ENCODE data around the gene TUBB2B.

The TUBB2B gene

GRCh38 chr6:3227363-3228045 is at the start of gene TUBB2B:
Gene TUBB2B, minus strand, starts transcription at chr6:3227653. Its CDS starts 110 bp downstream, at chr6:3227543.
- DNase-seq = no peak

GRCh38 chr6:3277251-3277650 is 49.8 kb upstream of the TUBB2B start:
- no peak for DNase-seq

GRCh38 chr6:3276174-3277167 is 49.0 kb upstream of the TUBB2B start:
- DNase-seq = no peak

- DNase-seq = no peak
Observed at GRCh38 chr6:3273707-3274521, 46.5 kb upstream of the TUBB2B start.

GRCh38 chr6:3272911-3273547 is 45.6 kb upstream of the TUBB2B start:
- DNase-seq = no peak

GRCh38 chr6:3271756-3272155 is 44.3 kb upstream of the TUBB2B start:
- DNase-seq = no peak

GRCh38 chr6:3270258-3270657 is 42.8 kb upstream of the TUBB2B start:
- no peak for DNase-seq

- DNase-seq = peak; percentile 39
Observed at GRCh38 chr6:3269281-3269975, 42.0 kb upstream of the TUBB2B start.

GRCh38 chr6:3268680-3269079 is 41.2 kb upstream of the TUBB2B start:
- no peak for DNase-seq

GRCh38 chr6:3267162-3267561 is 39.7 kb upstream of the TUBB2B start:
- DNase-seq = no peak

GRCh38 chr6:3266170-3266569 is 38.7 kb upstream of the TUBB2B start:
- DNase-seq = no peak

GRCh38 chr6:3265671-3266070 is 38.2 kb upstream of the TUBB2B start:
- no peak for DNase-seq

GRCh38 chr6:3264356-3264755 is 36.9 kb upstream of the TUBB2B start:
- no peak for DNase-seq

GRCh38 chr6:3263096-3263495 is 35.6 kb upstream of the TUBB2B start:
- DNase-seq = no peak

GRCh38 chr6:3261921-3262320 is 34.5 kb upstream of the TUBB2B start:
- no peak for DNase-seq

GRCh38 chr6:3261518-3261820 is 34.0 kb upstream of the TUBB2B start:
- no peak for DNase-seq

GRCh38 chr6:3260772-3261517 is 33.5 kb upstream of the TUBB2B start:
- DNase-seq = no peak

GRCh38 chr6:3260296-3260695 is 32.8 kb upstream of the TUBB2B start:
- no peak for DNase-seq

- DNase-seq = peak; percentile 46
Observed at GRCh38 chr6:3259491-3259958, 32.1 kb upstream of the TUBB2B start.

- peak; percentile 96 for DNase-seq
Observed at GRCh38 chr6:3258720-3259490, 31.5 kb upstream of the TUBB2B start, which contains the start of gene PSMG4. Gene PSMG4, plus strand, starts transcription at chr6:3258947. Its CDS starts 76 bp downstream, at chr6:3259023.
